Activated naive CD4-positive, alpha-beta T cell treated with Interleukin-2 at 50 U/mL for 16 hours (primary cell): Measurements from ENCODE around the gene ADGRG6.
"Not testable (repeated sequence)": the region's sequence is repeated elsewhere in the genome, so short reads cannot be mapped to it uniquely, and the experiment has no call there.

Experiments
- DNase-seq: peaks from one replicate; pipeline ENCODE4 v3.0.0-alpha.2; 2020

ADGRG6 gene

GRCh38 chr6:142322504-142323198 is 20.8 kb downstream of the ADGRG6 start:
- DNase-seq = no peak

- no peak for DNase-seq
Measured at GRCh38 chr6:142323377-142323776, 21.6 kb downstream of the ADGRG6 start.

- DNase-seq = no peak
Measured at GRCh38 chr6:142324111-142324510, 22.3 kb downstream of the ADGRG6 start.

- no peak for DNase-seq
Measured at GRCh38 chr6:142325111-142325510, 23.3 kb downstream of the ADGRG6 start.

GRCh38 chr6:142326540-142326939 is 24.7 kb downstream of the ADGRG6 start:
- no peak for DNase-seq

GRCh38 chr6:142328070-142328469 is 26.3 kb downstream of the ADGRG6 start:
- no peak for DNase-seq

GRCh38 chr6:142329486-142330113 is 27.8 kb downstream of the ADGRG6 start:
- no peak for DNase-seq

GRCh38 chr6:142331075-142331551 is 29.3 kb downstream of the ADGRG6 start:
- DNase-seq = no peak

GRCh38 chr6:142331601-142332000 is 29.8 kb downstream of the ADGRG6 start:
- no peak for DNase-seq

- no peak for DNase-seq
Measured at GRCh38 chr6:142332393-142333098, 30.7 kb downstream of the ADGRG6 start.

- DNase-seq = no peak
Measured at GRCh38 chr6:142333431-142333830, 31.6 kb downstream of the ADGRG6 start.

GRCh38 chr6:142334294-142334693 is 32.5 kb downstream of the ADGRG6 start:
- DNase-seq = no peak

GRCh38 chr6:142335415-142335814 is 33.6 kb downstream of the ADGRG6 start:
- DNase-seq = no peak

GRCh38 chr6:142336183-142336582 is 34.4 kb downstream of the ADGRG6 start:
- no peak for DNase-seq

GRCh38 chr6:142336787-142337186 is 35.0 kb downstream of the ADGRG6 start:
- DNase-seq = no peak

GRCh38 chr6:142339113-142339512 is 37.3 kb downstream of the ADGRG6 start:
- DNase-seq = no peak

GRCh38 chr6:142339968-142340658 is 38.3 kb downstream of the ADGRG6 start:
- no peak for DNase-seq

- no peak for DNase-seq
Measured at GRCh38 chr6:142341855-142342330, 40.1 kb downstream of the ADGRG6 start.

- no peak for DNase-seq
Measured at GRCh38 chr6:142342986-142343385, 41.2 kb downstream of the ADGRG6 start.

- no peak for DNase-seq
Measured at GRCh38 chr6:142343938-142344337, 42.1 kb downstream of the ADGRG6 start.

- no peak for DNase-seq
Measured at GRCh38 chr6:142345261-142345660, 43.5 kb downstream of the ADGRG6 start.

- not testable (repeated sequence) for DNase-seq
Measured at GRCh38 chr6:142346166-142346565, 44.4 kb downstream of the ADGRG6 start.

GRCh38 chr6:142349215-142349823 is 47.5 kb downstream of the ADGRG6 start:
- no peak for DNase-seq
